Right ventricle myocardium superior (tissue), 1 donor: ENCODE results near the gene NTM. TPM values are rescaled to one million over a fixed set of nuclear protein-coding genes. Genes with fewer than 3 reads are reported as not detected.
A peak's percentile ranks its signal among the peaks of the same experiment; 100 is the strongest.
"Not testable (repeated sequence)": the region's sequence is repeated elsewhere in the genome, so short reads cannot be mapped to it uniquely, and the experiment has no call there.

ENCODE experiments used
- ATAC-seq: fragments of 200-7000 bp; cut with Tn5 transposase; one replicate; pipeline ENCODE4 v1.9.1; 2020; ENCODE audit warnings: mild to moderate bottlenecking; ENCODE audit not compliant: poor library complexity
- DNase-seq: peaks from one replicate; pipeline ENCODE4 v3.0.0-alpha.2; 2020
- intact Hi-C: fragments of 100-400 bp; cut with DNase I; formaldehyde crosslinking; loops from one replicate; pipeline ENCODE4 v1.11.2; 2022
- long read RNA-seq: library from polyadenylated mRNA; unstranded; transcript quantifications from one replicate; pipeline ENCODE4 v2.0.0, GENCODE V29; 2021
- total RNA-seq: library from RNA; stranded (reverse); fragmentation: NEBNext Ultra II Directional; extraction: Animal tissue kit (Norgen Biotek cat#: 25700); gene quantifications from one replicate; pipeline ENCODE4 v1.2.1, GENCODE V29; 2021
- donor health status: DM: no; HTN: yes; CAD: no; lungs with severe emphysema.

NTM gene
- 1.5 TPM for total RNA-seq
- long read RNA-seq, partial matches to known transcripts = 0 of 1 reads
- long read RNA-seq, other reads (novel, unspliced or antisense) = 1 of 1 reads

DNA sequence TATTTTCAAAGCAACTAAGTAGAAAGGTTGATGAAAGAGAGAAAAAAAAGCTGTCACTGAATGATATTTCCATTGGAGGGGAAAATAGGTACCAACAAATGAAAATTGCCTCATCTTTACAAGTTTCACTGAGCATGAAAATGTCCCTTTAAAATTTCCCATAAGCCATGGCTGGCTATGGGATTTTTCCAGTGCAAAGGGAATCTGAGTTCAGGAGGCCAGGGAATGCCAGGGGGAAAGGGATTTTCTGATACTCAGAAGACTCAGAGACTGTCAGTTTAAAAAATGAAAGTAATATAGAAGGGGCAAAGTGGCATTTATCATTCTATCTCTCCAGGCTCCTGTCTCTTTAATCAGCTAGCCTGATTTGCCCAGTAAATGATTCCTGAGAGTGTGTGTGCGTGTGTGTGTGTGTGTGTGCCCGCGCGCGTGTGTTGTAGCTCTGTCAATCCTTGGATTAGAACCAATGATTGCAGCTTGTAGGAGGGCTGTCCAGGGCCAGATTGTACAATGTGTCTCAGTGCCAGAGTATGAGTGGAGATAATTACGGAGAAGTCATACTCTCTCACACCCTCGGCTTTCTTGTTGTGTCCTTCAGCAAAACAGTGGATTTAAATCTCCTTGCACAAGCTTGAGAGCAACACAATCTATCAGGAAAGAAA, at the start of gene NTM:
TSS of gene NTM (plus strand) at position 526 of the 662 bp plus-strand sequence.
- ATAC-seq (peak; percentile 96), DNase-seq (peak; percentile 65)
- intact Hi-C loops = no loop called here

DNA sequence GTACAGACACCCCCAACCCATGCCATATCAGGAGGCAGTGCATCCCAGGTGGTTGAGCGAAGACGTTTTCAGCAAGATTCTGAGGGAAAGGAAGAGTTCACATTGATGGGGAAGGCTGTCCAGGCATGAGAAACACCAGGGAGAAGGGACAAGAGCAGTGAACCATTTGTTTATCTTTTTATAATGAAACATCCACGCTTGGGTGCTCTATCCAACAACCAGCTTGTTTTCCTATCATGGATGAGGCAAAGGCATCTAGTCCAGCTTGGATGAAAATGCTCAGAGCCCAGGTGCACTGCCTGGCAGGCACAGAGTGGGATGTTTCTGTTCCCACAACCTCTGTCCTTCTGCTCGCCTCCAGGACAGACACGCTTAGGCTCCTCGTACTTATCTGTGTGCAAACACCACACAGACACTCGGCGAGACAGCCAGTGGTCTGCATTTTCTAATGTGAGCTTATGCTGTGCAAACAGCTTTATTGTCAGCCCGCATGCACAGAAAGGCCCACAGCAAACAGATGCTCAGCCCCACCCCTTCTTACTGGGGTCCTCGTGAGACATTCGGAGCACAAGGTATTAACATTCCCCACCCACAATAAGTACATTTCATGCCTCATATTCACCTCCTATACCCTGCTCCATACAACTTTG, 45.4 kb upstream of the NTM start:
- no peak for DNase-seq
- no peak for ATAC-seq
- intact Hi-C loops = no loop called here

DNA sequence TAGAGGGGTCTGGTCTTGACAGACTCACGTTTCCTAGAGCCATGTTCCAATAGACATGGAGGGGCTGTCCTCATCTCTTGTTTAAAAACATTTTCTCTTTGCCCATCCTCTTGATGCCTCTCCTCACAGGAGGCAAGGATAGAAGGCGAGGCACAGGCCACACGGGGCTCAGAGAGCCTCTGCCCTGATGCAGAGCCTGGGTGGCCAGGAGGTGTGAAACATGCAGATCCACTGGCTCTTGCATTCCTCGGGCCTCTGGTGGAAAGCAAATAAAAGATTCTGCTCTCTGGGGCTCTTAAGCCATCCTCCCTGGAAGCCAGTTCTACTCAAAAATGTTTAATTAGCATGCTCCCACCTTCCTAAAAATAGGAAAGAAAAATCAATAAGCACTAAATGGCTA, 43.6 kb upstream of the NTM start:
- ATAC-seq (no peak), DNase-seq (no peak)
- intact Hi-C loops = no loop called here

DNA sequence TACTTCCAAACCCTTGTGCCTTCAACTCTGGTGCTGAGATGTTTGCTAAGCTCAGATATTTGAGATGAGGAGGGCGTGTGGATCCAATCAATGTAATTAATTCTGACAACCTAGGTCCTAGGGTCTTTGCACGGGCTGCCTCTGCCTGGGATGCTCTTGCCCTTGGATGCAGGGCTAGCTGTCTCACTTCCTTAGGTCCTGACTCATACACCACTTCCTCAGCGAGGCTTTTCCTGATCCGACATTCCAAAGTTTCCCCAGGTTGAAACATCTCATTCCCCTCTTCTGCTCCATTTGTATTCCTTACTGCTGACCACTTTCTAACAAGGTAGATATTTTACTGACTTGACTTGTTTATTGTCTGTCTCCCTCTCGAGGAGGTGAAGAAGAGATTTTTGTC, 43.0 kb upstream of the NTM start:
- DNase-seq (no peak), ATAC-seq (no peak)
- intact Hi-C loops = no loop called here

DNA sequence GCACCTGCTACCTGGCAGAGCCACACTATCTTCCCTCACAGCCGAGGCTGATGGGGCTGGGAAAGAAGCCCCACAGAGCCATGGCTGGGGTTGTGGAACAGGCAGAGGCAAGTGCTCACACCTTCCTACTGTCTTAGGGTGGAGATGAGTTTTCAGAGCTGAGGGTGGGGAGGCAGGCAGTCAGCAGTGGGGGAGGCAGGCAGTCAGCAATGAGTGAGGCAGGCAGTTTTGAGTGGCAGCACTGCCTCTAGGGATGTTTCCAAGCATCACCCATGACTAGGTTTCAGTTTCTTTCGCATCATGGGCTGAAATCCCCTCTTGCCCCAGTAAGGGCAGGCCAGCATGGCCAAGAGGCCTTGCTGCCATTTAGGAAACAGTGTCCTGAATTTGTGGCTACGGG, 41.6 kb upstream of the NTM start:
- intact Hi-C loops = no loop called here
- DNase-seq = no peak
- ATAC-seq = no peak

DNA sequence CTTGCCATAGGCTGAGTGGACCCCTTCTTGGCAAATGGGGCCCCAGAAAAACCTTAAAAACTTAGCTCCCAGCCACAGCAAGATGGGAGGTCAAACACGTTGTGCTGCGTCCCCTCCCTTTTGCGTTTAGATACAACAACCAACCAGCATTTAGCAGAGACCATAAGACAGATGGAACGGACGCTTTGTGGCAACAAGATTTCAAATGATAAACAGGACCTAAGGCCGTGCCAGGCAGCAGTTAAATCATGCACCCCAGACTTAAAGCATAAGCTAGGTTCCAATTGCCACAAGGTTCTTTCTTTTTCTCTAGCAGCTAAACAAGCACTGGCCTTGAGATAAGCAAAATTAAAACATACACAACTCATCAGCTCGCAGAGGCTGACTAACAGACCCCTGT, 39.4 kb upstream of the NTM start:
- DNase-seq (no peak), ATAC-seq (no peak)
- intact Hi-C loops = no loop called here

DNA sequence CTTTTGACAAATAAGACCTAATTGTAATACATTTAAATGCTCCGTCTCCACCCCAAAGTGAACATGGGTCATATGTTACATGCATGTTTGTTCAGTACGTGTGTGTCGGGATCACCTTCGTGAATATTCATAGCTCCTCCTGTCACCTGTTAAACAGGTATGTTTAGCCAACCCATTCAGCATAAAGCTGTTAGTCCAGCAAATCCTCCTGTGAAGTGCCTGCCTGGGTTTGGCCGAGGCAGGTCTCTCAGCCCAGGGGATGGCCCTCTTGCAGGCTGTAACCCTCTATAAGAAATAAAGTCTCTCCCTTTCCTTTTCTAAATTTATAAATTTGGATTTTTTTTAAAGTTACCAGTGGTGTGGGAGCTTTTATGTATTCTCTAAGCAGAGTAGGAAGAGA, 38.9 kb upstream of the NTM start:
- ATAC-seq = no peak
- DNase-seq = no peak
- intact Hi-C loops = no loop called here

DNA sequence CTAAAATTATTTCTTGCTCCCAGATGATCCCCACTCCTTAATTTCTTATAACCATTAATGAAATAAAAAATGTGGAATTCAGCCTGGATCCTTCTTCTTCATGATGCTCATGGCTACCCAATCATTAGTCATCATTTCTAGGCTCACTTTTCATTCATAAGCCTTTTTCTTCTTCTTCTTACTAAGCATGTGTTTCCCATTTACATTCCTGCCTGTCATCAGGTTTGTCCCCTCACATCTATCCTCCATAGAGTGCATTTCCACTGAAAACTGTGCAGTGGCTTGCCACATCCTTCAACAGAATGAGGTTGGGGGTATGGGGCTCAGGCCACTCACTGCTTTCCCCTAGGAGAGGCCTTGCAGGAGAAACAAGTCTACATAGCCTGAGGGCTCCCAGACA, 35.8 kb upstream of the NTM start:
- ATAC-seq = no peak
- DNase-seq = no peak

DNA sequence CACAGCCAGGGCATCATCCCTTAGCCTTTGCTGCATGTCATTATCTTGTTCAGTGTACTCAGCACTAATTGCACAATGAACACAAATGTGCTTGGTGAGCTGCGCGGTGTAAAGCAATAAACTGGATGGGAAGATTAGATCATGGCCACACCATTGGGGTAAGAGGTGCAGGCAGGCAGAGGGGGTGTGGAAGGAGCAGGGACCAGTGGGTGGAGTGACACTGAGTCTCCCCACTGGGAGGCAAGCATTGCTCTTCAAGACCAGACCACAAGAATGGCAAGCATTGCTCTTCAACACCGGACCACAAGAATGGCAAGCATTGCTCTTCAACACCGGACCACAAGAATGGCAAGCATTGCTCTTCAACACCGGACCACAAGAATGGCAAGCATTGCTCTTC, 28.5 kb upstream of the NTM start:
- ATAC-seq, intact Hi-C loops, DNase-seq: not testable (repeated sequence)

More for the DNA sequence above, 35.8 kb upstream of the NTM start:
- intact Hi-C loops = no loop called here

DNA sequence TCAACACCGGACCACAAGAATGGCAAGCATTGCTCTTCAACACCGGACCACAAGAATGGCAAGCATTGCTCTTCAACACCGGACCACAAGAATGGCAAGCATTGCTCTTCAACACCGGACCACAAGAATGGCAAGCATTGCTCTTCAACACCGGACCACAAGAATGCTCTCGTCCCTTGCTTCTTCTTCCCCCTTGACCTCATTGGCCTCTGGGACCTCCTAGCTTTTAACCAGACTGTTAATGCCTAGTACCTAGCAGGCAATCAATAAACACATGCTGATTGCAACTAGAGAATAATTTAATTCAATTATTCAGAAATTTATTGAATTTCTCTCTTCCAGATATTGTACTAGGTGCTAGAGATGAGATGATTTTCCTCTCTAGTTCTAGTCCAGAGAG, 28.0 kb upstream of the NTM start:
- ATAC-seq, intact Hi-C loops, DNase-seq: not testable (repeated sequence)

DNA sequence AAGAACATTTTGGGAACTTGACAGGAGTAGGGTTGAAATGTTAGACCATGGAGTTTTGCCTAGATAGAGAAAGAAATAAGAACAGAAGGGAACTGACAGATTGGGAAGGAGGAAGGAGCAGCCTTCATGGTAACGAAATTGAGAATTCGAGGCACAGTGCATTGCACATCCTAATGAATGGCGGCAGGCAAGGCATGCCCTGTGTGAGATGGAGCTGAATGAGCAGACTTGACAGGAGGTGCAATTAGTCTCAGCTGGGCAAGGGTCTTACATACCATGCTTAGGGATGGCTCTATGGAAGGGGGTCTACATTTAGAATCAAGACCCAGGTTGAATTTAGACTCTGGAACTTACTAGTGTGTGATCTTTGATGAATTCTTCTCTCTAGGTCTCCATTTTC, 25.0 kb upstream of the NTM start:
- intact Hi-C loops = no loop called here
- ATAC-seq (no peak), DNase-seq (no peak)

DNA sequence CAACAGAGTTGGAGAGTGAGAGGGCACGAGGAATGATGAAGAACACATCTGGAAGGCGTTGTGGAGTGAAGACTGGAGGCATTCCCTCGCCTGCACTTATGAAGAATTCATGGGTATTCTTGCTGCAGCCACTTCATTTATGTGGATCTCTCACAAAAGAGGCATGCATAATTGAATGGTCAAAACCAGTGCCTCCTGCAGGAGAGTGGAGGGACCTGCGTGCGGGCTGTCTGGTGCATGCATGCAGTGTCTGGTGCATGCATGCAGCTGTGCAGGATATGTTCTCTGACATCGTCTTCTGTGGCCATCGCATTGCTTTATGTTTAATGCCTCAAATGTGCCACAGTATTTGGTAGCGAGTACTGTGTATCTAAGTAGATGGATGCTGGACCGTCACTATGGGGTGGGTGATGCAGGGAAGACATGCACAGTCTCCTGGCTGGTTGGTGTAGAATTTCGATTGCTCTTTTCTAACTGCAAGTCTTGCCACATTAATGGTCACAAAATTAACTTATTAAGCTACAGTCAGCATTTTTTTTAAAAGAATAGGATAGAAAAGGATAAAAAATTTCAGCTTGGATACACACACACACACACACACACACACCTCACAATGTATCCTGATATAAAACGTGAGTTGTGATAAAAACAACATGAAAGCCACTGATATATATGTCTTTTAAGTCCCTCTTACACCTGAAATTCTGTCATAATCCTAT, 20.9 kb upstream of the NTM start:
- intact Hi-C loops = no loop called here
- ATAC-seq (no peak), DNase-seq (no peak)

DNA sequence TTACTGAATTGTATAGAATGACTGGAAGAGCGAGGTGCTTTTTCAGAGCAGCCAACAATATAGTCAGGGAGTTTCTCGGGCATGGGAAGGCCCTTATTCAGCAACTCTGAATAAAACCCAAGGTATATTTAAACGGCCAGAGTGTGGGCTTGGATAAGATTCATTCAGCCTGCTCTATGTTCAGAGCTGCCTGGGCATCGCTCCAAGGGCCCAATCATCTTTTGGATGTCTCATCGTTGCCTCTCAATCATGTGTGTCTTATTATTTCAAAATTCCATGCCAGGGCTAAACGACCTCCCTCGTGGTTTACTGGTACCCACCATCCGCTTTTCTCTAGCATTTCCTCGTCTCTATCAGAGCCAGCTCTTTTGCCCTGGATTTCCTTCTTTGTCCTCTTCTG, 19.5 kb upstream of the NTM start:
- DNase-seq = no peak
- no peak for ATAC-seq
- intact Hi-C loops = no loop called here

DNA sequence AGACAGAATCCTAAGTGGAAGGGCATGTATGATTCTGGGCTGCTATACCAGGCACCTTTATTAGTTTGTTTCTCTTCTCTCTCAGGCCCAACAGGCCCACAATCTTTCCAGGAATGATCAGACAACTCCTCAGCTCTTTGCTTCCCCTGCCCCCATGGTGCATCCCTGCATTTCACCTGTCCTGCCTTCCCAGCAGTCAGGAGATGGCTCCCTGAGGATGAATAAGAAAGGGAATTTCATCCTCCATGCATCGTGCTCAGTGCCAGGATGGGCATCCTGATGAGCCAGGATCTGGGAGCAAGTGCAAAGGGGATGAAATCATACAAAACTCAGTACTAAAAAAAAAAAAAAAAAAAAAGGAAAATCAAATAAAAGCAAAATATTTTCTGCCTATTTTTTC, 18.6 kb upstream of the NTM start:
- intact Hi-C loops = no loop called here

DNA sequence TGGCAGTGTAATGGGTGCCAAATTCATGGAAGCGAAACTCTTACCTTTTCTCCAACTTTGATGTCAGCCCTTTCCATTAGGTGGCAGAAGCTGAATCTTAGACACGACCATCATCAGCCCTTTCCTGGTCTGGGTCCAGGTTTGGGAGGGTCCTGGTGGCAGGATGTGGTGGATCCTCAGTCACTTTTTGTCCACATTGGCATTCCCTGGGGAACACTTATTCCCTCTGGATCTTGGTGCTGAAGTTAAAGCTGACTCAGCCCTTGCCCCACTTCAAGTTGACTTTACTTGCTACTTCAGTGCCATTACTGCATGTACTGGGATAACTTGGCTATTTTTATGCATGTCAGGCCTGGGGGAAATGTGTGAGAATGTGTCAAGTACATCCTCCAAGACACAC, 16.6 kb upstream of the NTM start:
- intact Hi-C loops = no loop called here
- no peak for DNase-seq
- no peak for ATAC-seq

More for the DNA sequence above, 18.6 kb upstream of the NTM start:
- no peak for ATAC-seq
- no peak for DNase-seq

DNA sequence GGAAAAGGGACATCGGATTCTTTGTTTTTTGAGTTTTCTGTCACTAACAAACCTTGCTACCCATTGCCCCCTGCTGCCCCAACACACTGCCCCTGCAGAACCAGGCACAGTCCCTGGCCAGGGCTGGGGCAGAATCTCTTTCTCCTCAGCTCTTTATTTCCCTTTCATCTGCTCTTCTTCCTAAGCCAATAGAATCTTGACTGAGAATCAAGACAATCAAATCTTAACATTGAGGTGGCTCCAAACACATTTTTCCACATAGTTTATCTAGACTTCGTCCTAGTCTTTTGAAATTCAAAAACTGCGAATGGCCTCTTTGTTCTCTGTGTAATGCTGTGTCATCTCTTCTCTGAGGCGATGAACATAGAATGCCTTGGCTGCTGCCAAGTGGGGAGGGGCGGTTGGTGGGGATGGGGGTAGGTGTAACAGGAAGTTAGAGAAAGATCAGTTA, 16.1 kb upstream of the NTM start:
- DNase-seq (no peak), ATAC-seq (no peak)
- intact Hi-C loops = no loop called here

DNA sequence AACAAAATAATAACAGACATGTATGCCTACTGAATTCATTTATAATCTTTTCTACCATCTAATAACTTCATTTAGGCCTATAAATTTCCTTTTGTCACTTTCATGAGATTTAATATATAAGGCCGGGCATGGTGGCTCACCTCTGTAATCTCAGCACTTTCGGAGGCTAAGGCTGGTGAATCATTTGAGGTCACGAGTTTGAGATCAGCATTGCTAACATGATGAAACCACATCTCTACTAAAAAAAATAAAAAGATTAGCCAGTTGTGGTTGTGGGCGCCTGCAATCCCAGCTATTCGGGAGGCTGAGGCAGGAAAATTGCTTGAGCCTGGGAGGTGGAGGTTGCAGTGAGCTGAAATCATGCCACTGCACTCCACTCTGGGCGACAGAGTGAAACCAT, 14.2 kb upstream of the NTM start:
- DNase-seq (no peak), ATAC-seq (no peak)
- intact Hi-C loops = no loop called here

DNA sequence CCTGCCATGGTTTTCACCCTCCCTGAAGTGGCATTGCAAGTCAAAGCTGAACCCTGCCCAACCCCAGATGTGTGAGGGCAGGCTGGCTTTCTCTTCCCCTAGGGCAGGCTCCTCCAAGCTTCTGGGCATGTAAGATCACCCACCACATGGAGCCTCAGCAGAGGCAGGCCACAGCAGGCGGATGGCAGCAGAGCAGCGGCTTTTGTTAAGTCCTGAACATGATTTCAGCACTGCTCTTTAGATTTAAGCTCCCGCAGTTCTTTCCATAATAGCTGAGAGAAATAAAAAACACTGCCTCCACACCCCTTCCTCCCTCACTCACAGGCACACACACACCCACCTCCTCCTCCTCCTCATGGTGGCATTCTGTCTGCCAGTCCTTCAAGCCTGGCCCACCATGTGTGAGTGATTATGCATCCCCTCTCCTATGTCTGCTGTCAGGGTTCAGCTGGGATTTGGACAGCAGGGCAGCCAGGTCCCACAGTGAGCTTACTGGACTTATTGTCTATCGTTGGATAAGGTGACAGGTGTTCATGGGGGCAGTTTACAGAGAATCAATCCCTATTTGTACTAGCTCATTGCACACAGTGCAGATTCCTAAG, 5.0 kb upstream of the NTM start:
- ATAC-seq (no peak), DNase-seq (no peak)
- intact Hi-C loops = no loop called here

DNA sequence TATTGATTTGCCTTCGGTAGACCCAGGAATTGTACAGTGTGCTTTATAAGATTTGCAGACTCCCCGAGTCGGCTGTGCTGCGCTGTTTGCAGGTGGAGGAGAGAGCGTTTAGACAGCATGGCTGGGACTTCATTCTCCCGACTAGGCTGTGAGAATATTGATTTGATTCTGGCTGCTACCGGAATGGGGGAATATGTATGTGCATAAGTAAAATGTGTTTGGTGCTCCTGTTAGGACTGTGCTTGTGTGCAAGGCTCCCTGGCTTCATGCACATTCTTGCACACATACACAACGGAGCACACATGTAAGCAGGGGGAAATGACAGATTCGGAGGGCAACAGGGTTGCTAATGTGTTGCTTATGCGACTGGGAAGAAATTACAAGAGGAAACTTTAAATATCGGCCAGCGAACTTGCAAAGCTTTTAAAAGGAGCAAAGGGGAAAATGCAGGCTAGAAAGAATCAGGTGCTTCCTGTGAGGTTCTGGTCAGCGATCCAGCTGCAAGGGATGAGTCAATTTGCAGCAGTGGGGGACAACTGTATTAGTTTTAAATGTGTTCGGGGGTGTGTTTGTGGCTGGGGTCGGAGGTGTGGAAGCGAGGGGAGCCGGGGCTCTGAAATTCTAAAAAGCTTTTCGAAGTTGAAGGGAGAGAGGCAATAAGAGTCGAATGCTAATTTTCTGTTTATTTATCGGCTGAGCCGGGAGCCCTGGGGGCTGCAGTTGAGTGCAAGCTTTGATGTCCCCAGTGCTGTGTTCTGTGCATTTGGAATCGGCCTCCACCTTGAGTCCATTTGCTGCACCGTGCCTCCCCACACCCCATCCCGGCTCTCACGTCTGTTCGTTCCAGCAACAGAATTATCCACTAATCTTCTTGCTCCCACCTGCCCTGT, 731 bp downstream of the NTM start:
- DNase-seq = no peak
- intact Hi-C loops = no loop called here
- peak; percentile 27 for ATAC-seq
